ENCODE results near the gene CPED1. TPM values are rescaled to one million over a fixed set of nuclear protein-coding genes. Genes with fewer than 3 reads are reported as not detected.
"Not testable (repeated sequence)": the region's sequence is repeated elsewhere in the genome, so short reads cannot be mapped to it uniquely, and the experiment has no call there.

Gene CPED1
- total RNA-seq, 1 donor from 2014 or later, result 4.3 TPM

DNA sequence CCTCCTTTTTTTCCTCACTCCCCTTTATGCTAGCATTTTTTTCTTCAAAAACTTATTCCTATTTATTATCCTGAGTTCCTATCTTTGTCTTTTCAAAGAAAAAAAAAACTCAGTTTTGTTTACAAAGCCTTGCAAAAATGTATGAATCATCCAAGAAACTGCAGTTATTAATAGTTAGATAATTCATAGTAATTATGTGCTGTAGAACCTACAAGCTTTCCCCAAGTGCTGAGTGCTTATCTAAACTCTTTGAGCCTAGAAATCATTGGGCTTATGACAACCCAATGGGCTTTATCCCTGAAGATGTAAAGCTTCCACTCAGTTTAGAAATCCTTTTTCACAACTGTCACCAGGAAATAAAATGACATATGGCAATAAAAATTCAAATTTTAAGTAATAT lies 194.4 kb downstream of the CPED1 start:
- TF ChIP-seq, protein P1, sequence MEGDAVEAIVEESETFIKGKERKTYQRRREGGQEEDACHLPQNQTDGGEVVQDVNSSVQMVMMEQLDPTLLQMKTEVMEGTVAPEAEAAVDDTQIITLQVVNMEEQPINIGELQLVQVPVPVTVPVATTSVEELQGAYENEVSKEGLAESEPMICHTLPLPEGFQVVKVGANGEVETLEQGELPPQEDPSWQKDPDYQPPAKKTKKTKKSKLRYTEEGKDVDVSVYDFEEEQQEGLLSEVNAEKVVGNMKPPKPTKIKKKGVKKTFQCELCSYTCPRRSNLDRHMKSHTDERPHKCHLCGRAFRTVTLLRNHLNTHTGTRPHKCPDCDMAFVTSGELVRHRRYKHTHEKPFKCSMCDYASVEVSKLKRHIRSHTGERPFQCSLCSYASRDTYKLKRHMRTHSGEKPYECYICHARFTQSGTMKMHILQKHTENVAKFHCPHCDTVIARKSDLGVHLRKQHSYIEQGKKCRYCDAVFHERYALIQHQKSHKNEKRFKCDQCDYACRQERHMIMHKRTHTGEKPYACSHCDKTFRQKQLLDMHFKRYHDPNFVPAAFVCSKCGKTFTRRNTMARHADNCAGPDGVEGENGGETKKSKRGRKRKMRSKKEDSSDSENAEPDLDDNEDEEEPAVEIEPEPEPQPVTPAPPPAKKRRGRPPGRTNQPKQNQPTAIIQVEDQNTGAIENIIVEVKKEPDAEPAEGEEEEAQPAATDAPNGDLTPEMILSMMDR (conservative IDR thresholded peaks at IDR 0.05), result no peak
- Mint-ChIP-seq H3K4me1 (no peaks in the 10 kb centered on the region), H3K27me3 (ENCODE audit: low read depth) (no peaks in the 10 kb centered on the region), H3K36me3 (ENCODE audit: low read depth) (no peaks in the 10 kb centered on the region), H3K4me3 (no peak overlapping the region), H3K9me3 (no peaks in the 10 kb centered on the region), H3K27ac (ENCODE audit: unreplicated experiment) (no peak overlapping the region)
- DNase-seq (ENCODE audit: low read depth, low spot score), result no peak

DNA sequence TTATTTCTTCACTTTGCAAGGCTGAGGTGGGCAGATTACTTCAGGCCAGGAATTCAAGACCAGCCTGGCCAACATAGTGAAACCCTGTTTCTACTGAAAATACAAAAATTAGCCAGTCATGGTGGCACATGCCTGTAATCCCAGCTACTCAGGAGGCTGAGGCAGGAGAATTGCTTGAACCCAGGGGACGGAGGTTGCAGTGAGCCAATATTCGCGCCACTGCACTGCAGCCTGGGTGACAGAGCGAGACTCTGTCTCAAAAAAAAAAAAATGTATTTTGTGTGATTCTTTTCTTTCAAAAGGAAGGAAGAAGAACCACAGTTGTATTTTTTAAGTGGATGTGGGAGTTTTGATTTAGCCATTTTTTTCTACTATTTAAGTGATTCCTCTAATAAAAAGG lies 195.4 kb downstream of the CPED1 start:
- not testable (repeated sequence) for H3K27me3 Mint-ChIP-seq (ENCODE audit: low read depth); H3K4me3 Mint-ChIP-seq; H3K27ac Mint-ChIP-seq (ENCODE audit: unreplicated experiment); H3K4me1 Mint-ChIP-seq; H3K9me3 Mint-ChIP-seq; DNase-seq (ENCODE audit: low read depth, low spot score); H3K36me3 Mint-ChIP-seq (ENCODE audit: low read depth)

DNA sequence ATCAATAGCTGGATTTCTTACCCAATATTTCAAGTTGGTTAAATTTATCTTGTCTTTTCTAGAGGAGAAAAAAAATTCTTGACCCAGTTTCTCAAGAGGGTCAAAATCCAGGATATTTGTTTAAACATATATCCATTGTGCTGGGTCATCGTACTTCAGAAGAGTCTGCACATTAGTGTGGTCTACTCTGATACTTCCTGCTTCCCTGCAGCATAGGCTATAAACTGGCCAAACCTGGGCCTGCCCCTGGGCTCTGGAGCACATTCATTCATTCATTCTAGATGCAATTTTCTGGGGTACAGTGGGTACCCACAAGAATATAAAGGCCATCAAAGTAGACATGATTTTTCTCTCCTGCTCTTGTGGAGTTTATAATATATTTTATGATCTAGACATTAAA lies 198.2 kb downstream of the CPED1 start:
- Mint-ChIP-seq H3K36me3 (ENCODE audit: low read depth) (no peaks in the 10 kb centered on the region), H3K4me1 (no peaks in the 10 kb centered on the region), H3K4me3 (no peak overlapping the region)

DNA sequence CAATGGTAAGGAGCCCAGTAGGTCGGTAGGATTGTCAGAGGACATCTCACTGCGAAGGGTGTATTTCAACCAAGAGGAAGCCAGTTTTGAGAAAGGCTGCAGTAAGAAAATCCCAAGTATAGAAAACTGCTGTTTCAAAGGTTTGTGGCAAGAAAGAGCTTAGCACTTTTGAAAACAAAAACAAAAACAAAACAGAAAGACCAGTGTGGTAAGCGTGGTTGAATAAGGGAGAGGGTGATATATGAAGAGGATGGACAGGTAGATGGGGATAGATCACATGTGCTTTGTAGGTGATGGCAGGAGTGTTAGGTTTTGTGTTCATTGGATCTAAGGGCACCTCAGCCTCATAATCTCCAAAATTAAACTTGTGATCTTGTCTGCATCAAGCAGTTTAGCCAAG lies 198.7 kb downstream of the CPED1 start:
- TF ChIP-seq, protein P1 (conservative IDR thresholded peaks at IDR 0.05), result no peak
- H3K4me3 Mint-ChIP-seq, result no peak overlapping the region
- H3K9me3 Mint-ChIP-seq, result peaks cover 2% of the 10 kb centered on the region
- H3K27ac Mint-ChIP-seq (ENCODE audit: unreplicated experiment), result no peak overlapping the region
- H3K36me3 Mint-ChIP-seq (ENCODE audit: low read depth), result no peaks in the 10 kb centered on the region
- H3K27me3 Mint-ChIP-seq (ENCODE audit: low read depth), result no peaks in the 10 kb centered on the region
- no peak for DNase-seq (ENCODE audit: low read depth, low spot score)
- H3K4me1 Mint-ChIP-seq, result no peaks in the 10 kb centered on the region

More for the DNA sequence above, 198.2 kb downstream of the CPED1 start:
- no peak for DNase-seq (ENCODE audit: low read depth, low spot score)
- Mint-ChIP-seq H3K27me3 (ENCODE audit: low read depth) (no peaks in the 10 kb centered on the region), H3K9me3 (peaks cover 2% of the 10 kb centered on the region), H3K27ac (ENCODE audit: unreplicated experiment) (no peak overlapping the region)
- TF ChIP-seq, protein P1 (conservative IDR thresholded peaks at IDR 0.05), result no peak

DNA sequence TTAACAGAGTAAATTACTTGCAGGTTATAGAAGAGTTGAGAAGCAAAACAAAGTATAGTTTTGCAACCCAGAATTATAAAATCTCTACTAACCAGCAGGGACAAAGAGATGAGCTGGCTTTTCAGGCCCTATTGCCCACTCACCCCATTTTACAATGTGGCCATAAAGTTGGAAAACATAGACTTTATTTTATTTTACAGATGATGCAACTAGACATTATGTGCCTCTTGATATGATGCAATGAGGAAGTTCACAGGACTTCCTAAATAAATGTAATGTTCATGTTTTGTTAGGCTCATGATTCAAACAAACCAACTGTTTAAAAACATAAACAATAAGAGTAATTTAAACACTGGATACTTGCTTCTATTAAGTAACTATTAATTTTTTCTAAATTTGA lies 199.2 kb downstream of the CPED1 start:
- TF ChIP-seq, protein P1 (conservative IDR thresholded peaks at IDR 0.05), result no peak
- Mint-ChIP-seq H3K27me3 (ENCODE audit: low read depth) (no peaks in the 10 kb centered on the region), H3K9me3 (peaks cover 2% of the 10 kb centered on the region), H3K27ac (ENCODE audit: unreplicated experiment) (no peak overlapping the region), H3K36me3 (ENCODE audit: low read depth) (no peaks in the 10 kb centered on the region), H3K4me1 (no peaks in the 10 kb centered on the region), H3K4me3 (no peak overlapping the region)
- DNase-seq (ENCODE audit: low read depth, low spot score), result no peak

DNA sequence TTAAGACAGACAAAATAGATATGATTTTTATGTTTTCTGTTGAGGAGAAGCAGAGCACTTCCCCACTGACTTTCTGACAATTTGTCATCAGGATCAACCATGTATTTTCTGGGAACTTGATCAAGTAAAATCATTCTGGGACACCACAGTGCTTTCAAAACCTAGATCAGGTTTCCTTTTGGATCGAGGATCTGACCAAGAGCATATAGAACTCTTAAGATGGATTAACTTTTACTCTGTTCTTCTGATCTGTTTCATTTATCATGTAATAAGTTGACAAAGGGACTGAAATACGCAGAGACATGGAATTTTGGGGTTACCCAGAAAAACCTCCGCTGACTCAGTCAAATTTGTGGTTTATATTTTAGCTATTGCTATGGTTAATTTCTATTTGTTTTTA lies 204.3 kb downstream of the CPED1 start:
- peaks cover 7% of the 10 kb centered on the region for H3K4me1 Mint-ChIP-seq
- peaks cover 2% of the 10 kb centered on the region for H3K9me3 Mint-ChIP-seq
- no peak overlapping the region for H3K27ac Mint-ChIP-seq (ENCODE audit: unreplicated experiment)
- TF ChIP-seq, protein P1 (conservative IDR thresholded peaks at IDR 0.05), result no peak
- H3K36me3 Mint-ChIP-seq (ENCODE audit: low read depth), result no peaks in the 10 kb centered on the region
- H3K4me3 Mint-ChIP-seq, result no peak overlapping the region
- no peak for DNase-seq (ENCODE audit: low read depth, low spot score)
- no peaks in the 10 kb centered on the region for H3K27me3 Mint-ChIP-seq (ENCODE audit: low read depth)
